Fibroblast of lung (primary cell): ENCODE results near the gene CLDN9.

Source experiments
- EZH2 ChIP-seq: IDR thresholded peaks from 2 replicates; pipeline ENCODE4 v1.5.1; 2012; ENCODE audit warnings: low read length, control low read depth, mild to moderate bottlenecking; ENCODE audit errors: missing control alignments
- TF ChIP-seq, protein P1 (sequence below), 2 donors: IDR thresholded peaks in 1 of 2; conservative IDR thresholded peaks in 1 of 2; 1 replicate in 1 of 2; 2 replicates in 1 of 2; pipeline ENCODE4 v1.5.1; 2011 to 2012; ENCODE audit warnings: low read length in 2 of 2, control low read depth in 1 of 2, inconsistent platforms in 1 of 2, low read depth in 1 of 2, mild to moderate bottlenecking in 1 of 2

DNA sequence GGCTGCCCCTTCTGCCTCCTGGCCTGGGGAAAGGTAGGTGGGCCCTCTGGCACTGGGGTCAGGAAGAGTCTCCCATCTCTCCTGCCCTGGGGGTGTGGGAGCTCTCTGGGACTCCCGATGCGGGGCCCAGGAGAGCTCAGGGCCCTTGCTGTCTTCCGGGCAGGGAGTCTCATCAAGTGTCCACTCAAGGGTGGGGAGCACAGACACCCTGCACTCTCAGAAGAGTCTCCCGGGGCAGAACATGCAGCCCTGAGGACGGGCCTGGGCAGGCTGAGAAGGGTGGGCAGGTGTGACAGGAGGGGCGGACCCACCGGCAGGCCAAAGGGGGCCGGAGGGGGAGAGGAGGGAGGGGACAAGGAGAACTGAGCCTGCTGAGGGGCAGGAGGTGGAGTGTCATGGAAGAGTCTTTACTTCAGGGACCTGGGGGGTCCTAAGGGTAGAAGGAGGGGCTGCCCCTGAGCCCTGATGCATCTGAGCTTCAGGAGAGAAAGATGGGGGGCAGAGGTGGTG lies 24.1 kb upstream of the CLDN9 start:
- TF ChIP-seq, protein P1, sequence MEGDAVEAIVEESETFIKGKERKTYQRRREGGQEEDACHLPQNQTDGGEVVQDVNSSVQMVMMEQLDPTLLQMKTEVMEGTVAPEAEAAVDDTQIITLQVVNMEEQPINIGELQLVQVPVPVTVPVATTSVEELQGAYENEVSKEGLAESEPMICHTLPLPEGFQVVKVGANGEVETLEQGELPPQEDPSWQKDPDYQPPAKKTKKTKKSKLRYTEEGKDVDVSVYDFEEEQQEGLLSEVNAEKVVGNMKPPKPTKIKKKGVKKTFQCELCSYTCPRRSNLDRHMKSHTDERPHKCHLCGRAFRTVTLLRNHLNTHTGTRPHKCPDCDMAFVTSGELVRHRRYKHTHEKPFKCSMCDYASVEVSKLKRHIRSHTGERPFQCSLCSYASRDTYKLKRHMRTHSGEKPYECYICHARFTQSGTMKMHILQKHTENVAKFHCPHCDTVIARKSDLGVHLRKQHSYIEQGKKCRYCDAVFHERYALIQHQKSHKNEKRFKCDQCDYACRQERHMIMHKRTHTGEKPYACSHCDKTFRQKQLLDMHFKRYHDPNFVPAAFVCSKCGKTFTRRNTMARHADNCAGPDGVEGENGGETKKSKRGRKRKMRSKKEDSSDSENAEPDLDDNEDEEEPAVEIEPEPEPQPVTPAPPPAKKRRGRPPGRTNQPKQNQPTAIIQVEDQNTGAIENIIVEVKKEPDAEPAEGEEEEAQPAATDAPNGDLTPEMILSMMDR (conservative IDR thresholded peaks at IDR 0.05 in 1 of 2, IDR thresholded peaks at IDR 0.05 in 1 of 2; ENCODE audit: low read depth in 1 of 2, low read length in 2 of 2) = no peak
- no peak for TF ChIP-seq EZH2
